ENCODE measurements around the gene PAFAH1B2. TPM values are rescaled to one million over a fixed set of nuclear protein-coding genes. Genes with fewer than 3 reads are reported as not detected.

PAFAH1B2 gene
- total and polyA plus RNA-seq, 2 donors (not counting 3 experiments of a cell fraction or from before 2014, with no cell fraction given) = 34.2 to 128 TPM

GRCh38 chr11:117189191-117189940, 45.3 kb downstream of the PAFAH1B2 start:
- Histone ChIP-seq H3K9me3 (replicated peaks; ENCODE audit: control insufficient read depth, insufficient read depth, low read length) (no peaks in the 10 kb centered on the region), H3K27ac (ENCODE audit: insufficient read depth, low read depth, low read length) (no peak overlapping the region), H3K9me1 (replicated peaks; ENCODE audit: control insufficient read depth, extremely low read depth, insufficient read depth, low read length) (no peaks in the 10 kb centered on the region), H3K4me2 (ENCODE audit: insufficient read depth, low read length) (no peak overlapping the region), H3K79me2 (ENCODE audit: control insufficient read depth, insufficient read depth, low read length) (no peaks in the 10 kb centered on the region), H2AFZ (ENCODE audit: low read depth, low read length) (no peak overlapping the region), H3K36me3 (ENCODE audit: control insufficient read depth in 2 of 2, extremely low read depth in 1 of 2, insufficient read depth in 2 of 2, low read length in 2 of 2) (peaks cover 0 to 33% of the 10 kb centered on the region in 2 experiments), H3K9ac (replicated peaks; ENCODE audit: extremely low read depth, insufficient read depth, low read length) (no peak overlapping the region), H3K4me3 (replicated peaks in 1 of 3; ENCODE audit: insufficient read depth in 1 of 3, low read depth in 1 of 3, low read length in 3 of 3) (no peak overlapping the region), H4K20me1 (replicated peaks; ENCODE audit: control insufficient read depth, extremely low read depth, insufficient read depth, low read length) (no peaks in the 10 kb centered on the region), H3K27me3 (ENCODE audit: control insufficient read depth in 2 of 2, insufficient read depth in 2 of 2, low read length in 2 of 2) (no peaks in the 10 kb centered on the region), H3K4me1 (ENCODE audit: control insufficient read depth, extremely low read depth, insufficient read depth, low read length) (no peaks in the 10 kb centered on the region)
- intact Hi-C loops (cut with micrococcal nuclease) = no loop called here
- no TSS peak for BruUV-seq (replicated peaks)
- ChIA-PET CTCF (no interaction called here), POLR2A (no interaction called here)
- TF ChIP-seq FOS (IDR thresholded peaks at IDR 0.05; ENCODE audit: borderline replicate concordance, insufficient read depth, low read length) (no peak), EZH2 (IDR thresholded peaks at IDR 0.05; ENCODE audit: borderline replicate concordance, low read depth, low read length, severe bottlenecking) (no peak), POLR2A (IDR thresholded peaks at IDR 0.05; ENCODE audit: low read depth, low read length) (no peak), GATA2 (IDR thresholded peaks at IDR 0.05; ENCODE audit: insufficient read depth, insufficient read length, low read depth, low read length) (no peak), MYC (IDR thresholded peaks at IDR 0.05; ENCODE audit: low read depth, low read length) (no peak), CTCF (IDR thresholded peaks at IDR 0.05; ENCODE audit: extremely low read depth in 1 of 2, insufficient read depth in 1 of 2, low read depth in 1 of 2, low read length in 2 of 2) (no peak), MAX (IDR thresholded peaks at IDR 0.05; ENCODE audit: insufficient read depth, insufficient read length) (no peak), JUN (IDR thresholded peaks at IDR 0.05; ENCODE audit: borderline replicate concordance, insufficient read depth, insufficient read length, low read depth) (no peak), POLR2AphosphoS5 (IDR thresholded peaks at IDR 0.05; ENCODE audit: insufficient read depth, low read depth, low read length) (no peak)
- FAIRE-seq (no peak), DNase-seq (ENCODE audit: low read depth, low spot score) (no peak)
- dilution Hi-C loops (cut with MboI; ENCODE audit: extremely low pct_ligation_motif_present, low sequenced_read_pairs) = no loop called here

Data from endothelial cell of umbilical vein (primary cell).